Right cardiac atrium (tissue), 5 donors: ENCODE measurements around the gene NQO1. TPM values are rescaled to one million over a fixed set of nuclear protein-coding genes. Genes with fewer than 3 reads are reported as not detected.

Experiments
- ATAC-seq, 2 donors: fragments of 200-7000 bp; cut with Tn5 transposase; one replicate each; pipeline versions ENCODE4 v1.8.0 to v1.9.1; 2020; ENCODE audit warnings: moderate library complexity in 2 of 2, mild to moderate bottlenecking in 1 of 2
- DNase-seq, 3 donors: peaks; one replicate each; pipeline ENCODE4 v3.0.0-alpha.2; 2020
- H3K27ac ChIP-seq: one replicate; pipeline ENCODE4 v1.5.1; 2013; ENCODE audit warnings: mild to moderate bottlenecking, low read length, control low read depth, moderate library complexity
- H3K27me3 ChIP-seq: one replicate; pipeline ENCODE4 v1.6.1; 2013; ENCODE audit not compliant: control insufficient read depth, insufficient read depth
- H3K4me1 ChIP-seq: one replicate; pipeline ENCODE4 v1.6.1; 2013; ENCODE audit warnings: low read length; ENCODE audit not compliant: control insufficient read depth, insufficient read depth
- H3K4me3 ChIP-seq: one replicate; pipeline ENCODE4 v1.5.1; 2013; ENCODE audit warnings: low read length, control low read depth
- H3K9me3 ChIP-seq: one replicate; pipeline ENCODE4 v1.6.1; 2013; ENCODE audit warnings: low read length; ENCODE audit not compliant: control insufficient read depth
- WGBS: extraction: QIAGEN DNeasy Blood & Tissue Kit; methylation state at CpG from one replicate; pipeline ENCODE4 v1.1.7; 2013; 5-methylcytosine and 5-hydroxymethylcytosine counted together
- intact Hi-C, 4 donors: fragments of 100-400 bp; cut with DNase I; formaldehyde crosslinking; loops; one replicate each; pipeline versions ENCODE4 v1.11.0 to v1.14.0; 2022 to 2023
- polyA plus RNA-seq: library from polyadenylated mRNA; stranded (reverse); fragments of 200-250 nt; gene quantifications from one replicate; pipeline ENCODE4 v1.2.3, GENCODE V29; 2013
- total RNA-seq, 4 donors: library from RNA; stranded (reverse); fragmentation: NEBNext Ultra II Directional; extraction: Animal tissue kit (Norgen Biotek cat#: 25700); gene quantifications; one replicate each; pipeline ENCODE4 v1.2.1, GENCODE V29; 2021
- donor health status: healthy with polysubstance abuse.
- donor health status: DM: no; HTN: yes; CAD: no.
- donor health status: DM: no; HTN: no; CAD: no.
- donor health status: DM: no; HTN: yes; CAD: no; lungs with severe emphysema.
- donor health status: DM: yes; HTN: yes; CAD: no.

Gene NQO1
- total and polyA plus RNA-seq, 5 donors = 11.5 to 27.0 (median 18.8) TPM

GRCh38 chr16:69720822-69721430 is 5.4 kb downstream of the NQO1 start:
- ATAC-seq (no peak), DNase-seq (no peak)
- H3K27me3 ChIP-seq = no peaks in the 10 kb centered on the region
- no peaks in the 10 kb centered on the region for H3K4me1 ChIP-seq
- H3K9me3 ChIP-seq = no peaks in the 10 kb centered on the region
- H3K27ac ChIP-seq = no peak overlapping the region
- 91% methylated on average over 10 of the region's 10 CpGs for WGBS
- intact Hi-C loops = no loop called here
- H3K4me3 ChIP-seq = no peak overlapping the region

GRCh38 chr16:69718111-69718764 is 8.1 kb downstream of the NQO1 start:
- 84% methylated on average over 10 of the region's 10 CpGs for WGBS
- Histone ChIP-seq H3K9me3 (no peaks in the 10 kb centered on the region), H3K27ac (no peak overlapping the region), H3K4me1 (no peaks in the 10 kb centered on the region), H3K27me3 (no peaks in the 10 kb centered on the region), H3K4me3 (no peak overlapping the region)
- DNase-seq (no peak), ATAC-seq (no peak)
- intact Hi-C loops = no loop called here

GRCh38 chr16:69717066-69717465 is 9.3 kb downstream of the NQO1 start:
- ATAC-seq (no peak), DNase-seq (no peak)
- H3K4me3 ChIP-seq = no peak overlapping the region
- no peak overlapping the region for H3K27ac ChIP-seq
- WGBS = 86% methylated on average over 6 of the region's 6 CpGs
- H3K9me3 ChIP-seq = no peaks in the 10 kb centered on the region
- H3K4me1 ChIP-seq = no peaks in the 10 kb centered on the region
- no peaks in the 10 kb centered on the region for H3K27me3 ChIP-seq
- intact Hi-C loops = no loop called here

GRCh38 chr16:69712914-69713581 is 13.3 kb downstream of the NQO1 start:
- Histone ChIP-seq H3K27me3 (no peaks in the 10 kb centered on the region), H3K27ac (no peak overlapping the region), H3K4me3 (no peak overlapping the region), H3K4me1 (no peaks in the 10 kb centered on the region), H3K9me3 (no peaks in the 10 kb centered on the region)
- intact Hi-C loops = loop anchor here in 1 of 4 donors (5.0 kb wide), 1 partner anchor 39 kb away; the partner anchor contains the start of gene NOB1
- ATAC-seq (no peak), DNase-seq (no peak)
- 90% methylated on average over 9 of the region's 9 CpGs for WGBS

- WGBS = 91% methylated on average over 4 of the region's 4 CpGs
- no peaks in the 10 kb centered on the region for H3K4me1 ChIP-seq
- H3K4me3 ChIP-seq = no peak overlapping the region
- H3K9me3 ChIP-seq = no peaks in the 10 kb centered on the region
- DNase-seq (no peak), ATAC-seq (no peak)
- no peak overlapping the region for H3K27ac ChIP-seq
- no peaks in the 10 kb centered on the region for H3K27me3 ChIP-seq
- intact Hi-C loops = loop anchor here in 1 of 4 donors (5.0 kb wide), 1 partner anchor 40 kb away; the partner anchor contains the start of gene NOB1
Observed at GRCh38 chr16:69712277-69712676, 14.1 kb downstream of the NQO1 start.

- Histone ChIP-seq H3K4me1 (no peaks in the 10 kb centered on the region), H3K9me3 (no peaks in the 10 kb centered on the region), H3K4me3 (no peak overlapping the region), H3K27me3 (no peaks in the 10 kb centered on the region), H3K27ac (no peak overlapping the region)
- DNase-seq = no peak
- WGBS = 88% methylated on average over 12 of the region's 12 CpGs
- ATAC-seq = peak in 1 of 2 donors; percentile 13
- intact Hi-C loops = loop anchor here in 1 of 4 donors (5.0 kb wide), 1 partner anchor 41 kb away; the partner anchor contains the start of gene NOB1
Observed at GRCh38 chr16:69711115-69711740, 15.1 kb downstream of the NQO1 start.

GRCh38 chr16:69709456-69710084 is 16.8 kb downstream of the NQO1 start:
- Histone ChIP-seq H3K4me3 (no peak overlapping the region), H3K4me1 (no peaks in the 10 kb centered on the region), H3K27me3 (no peaks in the 10 kb centered on the region), H3K27ac (no peak overlapping the region), H3K9me3 (no peaks in the 10 kb centered on the region)
- peak; percentile 36 to 53 for ATAC-seq
- no peak for DNase-seq
- intact Hi-C loops = loop anchor here in 3 of 4 donors (2.0 to 5.0 kb wide), 2 partner anchors 43 to 45 kb away; partner anchors contain the start of gene NOB1 (in 3 of the 3)
- whole genome bisulfite sequencing = 44% methylated on average over 5 of the region's 5 CpGs

GRCh38 chr16:69707920-69708683 is 18.3 kb downstream of the NQO1 start:
- Histone ChIP-seq H3K27ac (no peak overlapping the region), H3K27me3 (no peaks in the 10 kb centered on the region), H3K4me3 (no peak overlapping the region), H3K4me1 (no peaks in the 10 kb centered on the region), H3K9me3 (no peaks in the 10 kb centered on the region)
- ATAC-seq = no peak
- DNase-seq = no peak
- intact Hi-C loops = loop anchor here in 2 of 4 donors (2.0 kb wide), 1 partner anchor 47 kb away; the partner anchor contains the start of gene NOB1 (in 2 of the 2)
- 82% methylated on average over 10 of the region's 10 CpGs for WGBS

- ATAC-seq (no peak), DNase-seq (no peak)
- intact Hi-C loops = no loop called here
- no peaks in the 10 kb centered on the region for H3K27me3 ChIP-seq
- 87% methylated on average over 2 of the region's 2 CpGs for WGBS
- no peaks in the 10 kb centered on the region for H3K4me1 ChIP-seq
- no peak overlapping the region for H3K27ac ChIP-seq
- no peak overlapping the region for H3K4me3 ChIP-seq
- no peaks in the 10 kb centered on the region for H3K9me3 ChIP-seq
Observed at GRCh38 chr16:69706975-69707340, 19.4 kb downstream of the NQO1 start.
